Stimulated activated CD4-positive, alpha-beta T cell treated with anti-CD3 and anti-CD28 coated beads, TNF-alpha, amount 100 ng/mL, for 4 hours (primary cell): ENCODE data around the gene GOLIM4.
"Not testable (repeated sequence)": the region's sequence is repeated elsewhere in the genome, so short reads cannot be mapped to it uniquely, and the experiment has no call there.

Source experiments
- DNase-seq, 3 experiments: peaks; one replicate each; pipeline ENCODE4 v3.0.0-alpha.2; 2020; ENCODE audit warnings: low read depth in 3 of 3

Gene GOLIM4

GRCh38 chr3:168080022-168080421, 15.7 kb downstream of the GOLIM4 start:
- DNase-seq: no peak

GRCh38 chr3:168077091-168077490, 18.6 kb downstream of the GOLIM4 start:
- DNase-seq: no peak

GRCh38 chr3:168073842-168074605, 21.7 kb downstream of the GOLIM4 start:
- no peak for DNase-seq

- no peak for DNase-seq
These were observed 23.4 kb downstream of the GOLIM4 start for GRCh38 chr3:168072323-168072650.

GRCh38 chr3:168071591-168072322, 24.0 kb downstream of the GOLIM4 start:
- DNase-seq: no peak

GRCh38 chr3:168070919-168071318, 24.8 kb downstream of the GOLIM4 start:
- no peak for DNase-seq

GRCh38 chr3:168068346-168068745, 27.4 kb downstream of the GOLIM4 start:
- DNase-seq: no peak

GRCh38 chr3:168066882-168067281, 28.8 kb downstream of the GOLIM4 start:
- DNase-seq: no peak

GRCh38 chr3:168065569-168065968, 30.2 kb downstream of the GOLIM4 start:
- no peak for DNase-seq

- DNase-seq: no peak
These were observed 32.6 kb downstream of the GOLIM4 start for GRCh38 chr3:168063122-168063521.

GRCh38 chr3:168062679-168063078, 33.0 kb downstream of the GOLIM4 start:
- DNase-seq: no peak

GRCh38 chr3:168061332-168061996, 34.3 kb downstream of the GOLIM4 start:
- DNase-seq: no peak

GRCh38 chr3:168060317-168060716, 35.4 kb downstream of the GOLIM4 start:
- no peak for DNase-seq

- no peak for DNase-seq
These were observed 37.2 kb downstream of the GOLIM4 start for GRCh38 chr3:168058481-168058880.

- not testable (repeated sequence) for DNase-seq
These were observed 39.1 kb downstream of the GOLIM4 start for GRCh38 chr3:168056398-168057230.

- no peak for DNase-seq
These were observed 41.3 kb downstream of the GOLIM4 start for GRCh38 chr3:168054447-168054846.

GRCh38 chr3:168053115-168053514, 42.6 kb downstream of the GOLIM4 start:
- no peak for DNase-seq

- DNase-seq: no peak
These were observed 43.2 kb downstream of the GOLIM4 start for GRCh38 chr3:168052515-168052914.

GRCh38 chr3:168051531-168052471, 43.9 kb downstream of the GOLIM4 start:
- no peak for DNase-seq

GRCh38 chr3:168051070-168051469, 44.7 kb downstream of the GOLIM4 start:
- DNase-seq: no peak
